ENCODE results near the gene SMIM29. TPM values are rescaled to one million over a fixed set of nuclear protein-coding genes. Genes with fewer than 3 reads are reported as not detected.

Gene SMIM29
- polyA plus RNA-seq, 1 donor (not counting 4 experiments of a cell fraction or from before 2014, with no cell fraction given) = 27.4 TPM

- Histone ChIP-seq H3K36me3 (ENCODE audit: control insufficient read depth in 2 of 2, extremely low read depth in 1 of 2, insufficient read depth in 2 of 2, low read length in 2 of 2) (no peaks in the 10 kb centered on the region), H3K4me1 (ENCODE audit: control insufficient read depth, extremely low read depth, insufficient read depth, low read length) (peaks cover 54% of the 10 kb centered on the region), H3K27me3 (ENCODE audit: control insufficient read depth, extremely low read depth, insufficient read depth, low read length) (no peaks in the 10 kb centered on the region), H3K9ac (ENCODE audit: control insufficient read depth, extremely low read depth, insufficient read depth, low read length) (peak overlapping the region; percentile 35), H3K9me1 (ENCODE audit: control insufficient read depth, extremely low read depth, insufficient read depth, low read length) (no peaks in the 10 kb centered on the region), H3K4me3 (ENCODE audit: control insufficient read depth in 2 of 3, extremely low read depth in 1 of 3, insufficient read depth in 2 of 3, low read depth in 1 of 3, low read length in 3 of 3) (no peak overlapping the region), H2AFZ (ENCODE audit: control insufficient read depth, low read length) (peak overlapping the region; percentile 32), H4K20me1 (ENCODE audit: control insufficient read depth, extremely low read depth, insufficient read depth, low read length) (no peaks in the 10 kb centered on the region), H3K79me2 (ENCODE audit: control insufficient read depth, insufficient read depth, low read length) (no peaks in the 10 kb centered on the region), H3K9me3 (ENCODE audit: control insufficient read depth, low read depth, low read length) (no peaks in the 10 kb centered on the region), H3K27ac (ENCODE audit: control insufficient read depth, insufficient read depth, low read length) (peak overlapping the region; percentile 56), H3K4me2 (ENCODE audit: control insufficient read depth, extremely low read depth, insufficient read depth, low read depth, low read length) (peak overlapping the region; percentile 29)
- TF ChIP-seq CTCF (optimal IDR thresholded peaks at IDR 0.05 in 1 of 3, IDR thresholded peaks at IDR 0.05 in 1 of 3, conservative IDR thresholded peaks at IDR 0.05 in 1 of 3; ENCODE audit: extremely low read depth in 1 of 3, insufficient read depth in 2 of 3, low read length in 3 of 3) = peak in 1 of 3 experiments; percentile 20
- no peak for TF ChIP-seq EZH2 (IDR thresholded peaks at IDR 0.05; ENCODE audit: low read length)
- FAIRE-seq = no peak
- DNase-seq (ENCODE audit: low read depth, low spot score) = no peak
- dilution Hi-C loops (cut with MboI; ENCODE audit: extremely low pct_ligation_motif_present, low sequenced_read_pairs) = no loop called here
Observed at GRCh38 chr6:34226731-34227586, 21.8 kb downstream of the SMIM29 start.

GRCh38 chr6:34226066-34226465 lies 22.7 kb downstream of the SMIM29 start:
- H3K27ac ChIP-seq (ENCODE audit: control insufficient read depth, insufficient read depth, low read length) = peak overlapping the region; percentile 56
- TF ChIP-seq CTCF (optimal IDR thresholded peaks at IDR 0.05 in 1 of 3, IDR thresholded peaks at IDR 0.05 in 1 of 3, conservative IDR thresholded peaks at IDR 0.05 in 1 of 3; ENCODE audit: extremely low read depth in 1 of 3, insufficient read depth in 2 of 3, low read length in 3 of 3) (no peak), EZH2 (IDR thresholded peaks at IDR 0.05; ENCODE audit: low read length) (no peak)

More at GRCh38 chr6:34226066-34226465, 22.7 kb downstream of the SMIM29 start:
- no peak overlapping the region for H3K4me3 ChIP-seq (ENCODE audit: control insufficient read depth in 2 of 3, extremely low read depth in 1 of 3, insufficient read depth in 2 of 3, low read depth in 1 of 3, low read length in 3 of 3)
- peaks cover 53% of the 10 kb centered on the region for H3K4me1 ChIP-seq (ENCODE audit: control insufficient read depth, extremely low read depth, insufficient read depth, low read length)
- no peak for FAIRE-seq
- H2AFZ ChIP-seq (ENCODE audit: control insufficient read depth, low read length) = peak overlapping the region; percentile 32
- no peak for DNase-seq (ENCODE audit: low read depth, low spot score)
- dilution Hi-C loops (cut with MboI; ENCODE audit: extremely low pct_ligation_motif_present, low sequenced_read_pairs) = no loop called here
- H3K4me2 ChIP-seq (ENCODE audit: control insufficient read depth, extremely low read depth, insufficient read depth, low read depth, low read length) = peak overlapping the region; percentile 29
- H3K27me3 ChIP-seq (ENCODE audit: control insufficient read depth, extremely low read depth, insufficient read depth, low read length) = no peaks in the 10 kb centered on the region
- H4K20me1 ChIP-seq (ENCODE audit: control insufficient read depth, extremely low read depth, insufficient read depth, low read length) = no peaks in the 10 kb centered on the region
- no peaks in the 10 kb centered on the region for H3K9me3 ChIP-seq (ENCODE audit: control insufficient read depth, low read depth, low read length)
- H3K9me1 ChIP-seq (ENCODE audit: control insufficient read depth, extremely low read depth, insufficient read depth, low read length) = no peaks in the 10 kb centered on the region
- H3K9ac ChIP-seq (ENCODE audit: control insufficient read depth, extremely low read depth, insufficient read depth, low read length) = peak overlapping the region; percentile 35
- H3K36me3 ChIP-seq (ENCODE audit: control insufficient read depth in 2 of 2, extremely low read depth in 1 of 2, insufficient read depth in 2 of 2, low read length in 2 of 2) = no peaks in the 10 kb centered on the region
- H3K79me2 ChIP-seq (ENCODE audit: control insufficient read depth, insufficient read depth, low read length) = no peaks in the 10 kb centered on the region
